C4-2B (cell line): ENCODE data around the gene TBX19.

Experiments
- H3K27ac ChIP-seq: fragments of 450-650 bp; 2 replicates; pipeline ENCODE4 v1.5.1; 2017
- CTCF ChIP-seq: fragments of 450-650 bp; conservative IDR thresholded peaks from 2 replicates; pipeline ENCODE4 v1.5.1; 2017; ENCODE audit warnings: mild to moderate bottlenecking
- ZFX ChIP-seq: fragments of 450-650 bp; IDR thresholded peaks from 2 replicates; pipeline ENCODE4 v1.6.1; 2017

TBX19 gene

GRCh38 chr1:168280296-168280927, at the start of gene TBX19:
TBX19 (plus strand) TSS chr1:168280877; CDS start chr1:168281091, 214 bp downstream.
- no peak for TF ChIP-seq ZFX
- TF ChIP-seq CTCF = no peak
- H3K27ac ChIP-seq = no peak within 1 kb of the TSS

- no peak overlapping the region for H3K27ac ChIP-seq
- TF ChIP-seq ZFX = no peak
- TF ChIP-seq CTCF = peak; percentile 70
Measured at GRCh38 chr1:168234846-168235547, 45.7 kb upstream of the TBX19 start.

- TF ChIP-seq ZFX = no peak
- TF ChIP-seq CTCF = peak; percentile 38; the same call in 1 of the 2 replicates
- no peak overlapping the region for H3K27ac ChIP-seq
Measured at GRCh38 chr1:168235548-168235885, 45.2 kb upstream of the TBX19 start.

GRCh38 chr1:168235937-168236336, 44.7 kb upstream of the TBX19 start:
- H3K27ac ChIP-seq = no peak overlapping the region
- TF ChIP-seq CTCF (no peak), ZFX (no peak)

- no peak overlapping the region for H3K27ac ChIP-seq
- TF ChIP-seq CTCF = no peak
- no peak for TF ChIP-seq ZFX
Measured at GRCh38 chr1:168236836-168237611, 43.7 kb upstream of the TBX19 start.

GRCh38 chr1:168243198-168243597, 37.5 kb upstream of the TBX19 start:
- no peak for TF ChIP-seq ZFX
- no peak for TF ChIP-seq CTCF
- peak overlapping the region; percentile 35 for H3K27ac ChIP-seq

GRCh38 chr1:168243636-168244212, 37.0 kb upstream of the TBX19 start:
- no peak for TF ChIP-seq ZFX
- TF ChIP-seq CTCF = no peak
- peak overlapping the region; percentile 35 for H3K27ac ChIP-seq
